GM06990 (cell line): Measurements from ENCODE around the gene GTPBP3.

ENCODE experiments used
- DNase-seq: peaks from one replicate; pipeline ENCODE4 v3.0.0-alpha.2; 2011; ENCODE audit not compliant: insufficient read length; ENCODE audit errors: extremely low read depth
- H3K27me3 ChIP-seq: replicated peaks from 2 replicates; pipeline ENCODE4 v1.6.0; 2011; ENCODE audit warnings: low read length; ENCODE audit not compliant: control insufficient read depth, insufficient read depth
- H3K36me3 ChIP-seq: 2 replicates; pipeline ENCODE4 v1.5.1; 2011; ENCODE audit warnings: low read length; ENCODE audit not compliant: control insufficient read depth, insufficient read depth
- H3K4me3 ChIP-seq: replicated peaks from 2 replicates; pipeline ENCODE4 v1.5.1; 2011; ENCODE audit warnings: low read depth, mild to moderate bottlenecking, control low read depth, low read length
- CTCF ChIP-seq: IDR thresholded peaks from 2 replicates; pipeline ENCODE4 v1.5.1; 2011; ENCODE audit warnings: low read length, control low read depth, mild to moderate bottlenecking, inconsistent platforms; ENCODE audit not compliant: insufficient read depth, poor library complexity, severe bottlenecking

GTPBP3 gene

GRCh38 chr19:17325881-17326594 is 11.3 kb upstream of the GTPBP3 start:
- no peak for TF ChIP-seq CTCF
- H3K27me3 ChIP-seq: no peaks in the 10 kb centered on the region; the same call in 1 of the 2 replicates
- H3K36me3 ChIP-seq: peaks cover 6% of the 10 kb centered on the region
- H3K4me3 ChIP-seq: no peak overlapping the region
- no peak for DNase-seq

GRCh38 chr19:17326595-17326966 is 10.8 kb upstream of the GTPBP3 start:
- peaks cover 4% of the 10 kb centered on the region for H3K36me3 ChIP-seq
- no peak overlapping the region for H3K4me3 ChIP-seq
- no peak for TF ChIP-seq CTCF
- H3K27me3 ChIP-seq: no peaks in the 10 kb centered on the region; the same call in 1 of the 2 replicates
- DNase-seq: no peak

- H3K27me3 ChIP-seq: no peaks in the 10 kb centered on the region; the same call in 1 of the 2 replicates
- no peak overlapping the region for H3K4me3 ChIP-seq
- DNase-seq: no peak
- TF ChIP-seq CTCF: no peak
- H3K36me3 ChIP-seq: no peaks in the 10 kb centered on the region
Observed at GRCh38 chr19:17327068-17327653, 10.2 kb upstream of the GTPBP3 start.

GRCh38 chr19:17327654-17328516 is 9.5 kb upstream of the GTPBP3 start:
- no peak for DNase-seq
- TF ChIP-seq CTCF: no peak
- no peaks in the 10 kb centered on the region; the same call in 1 of the 2 replicates for H3K27me3 ChIP-seq
- peak overlapping the region; percentile 35 for H3K4me3 ChIP-seq
- no peaks in the 10 kb centered on the region for H3K36me3 ChIP-seq

GRCh38 chr19:17328517-17329365 is 8.6 kb upstream of the GTPBP3 start:
- no peaks in the 10 kb centered on the region for H3K36me3 ChIP-seq
- H3K27me3 ChIP-seq: no peaks in the 10 kb centered on the region; the same call in 1 of the 2 replicates
- DNase-seq: no peak
- peak overlapping the region; percentile 35 for H3K4me3 ChIP-seq
- no peak for TF ChIP-seq CTCF
